ENCODE measurements around the gene CD27. TPM values are rescaled to one million over a fixed set of nuclear protein-coding genes. Genes with fewer than 3 reads are reported as not detected.
"Not testable (repeated sequence)": the region's sequence is repeated elsewhere in the genome, so short reads cannot be mapped to it uniquely, and the experiment has no call there.

Gene CD27
- total RNA-seq, 3 donors from 2014 or later, result 0.64 to 4.3 (median 2.6) TPM

GRCh38 chr12:6466184-6466573 lies 21.4 kb downstream of the CD27 start:
- TF ChIP-seq POLR2AphosphoS5 (IDR thresholded peaks at IDR 0.05) (no peak), CTCF (IDR thresholded peaks at IDR 0.05) (no peak)
- no peaks in the 10 kb centered on the region for H3K27me3 ChIP-seq
- no peak for DNase-seq (ENCODE audit: low spot score in 2 of 2)
- intact Hi-C loops (cut with DNase I; ENCODE audit: low total_unique reads), result no loop called here
- no peak overlapping the region for H3K27ac ChIP-seq
- H3K4me1 ChIP-seq, result no peaks in the 10 kb centered on the region
- no peaks in the 10 kb centered on the region for H3K9me3 ChIP-seq
- no peaks in the 10 kb centered on the region for H3K36me3 ChIP-seq
- no peak overlapping the region for H3K4me3 ChIP-seq

- H3K36me3 ChIP-seq; intact Hi-C loops (cut with DNase I; ENCODE audit: low total_unique reads); H3K4me1 ChIP-seq: not testable (repeated sequence)
These were observed 22.0 kb downstream of the CD27 start for GRCh38 chr12:6466751-6467150.

GRCh38 chr12:6467571-6468282 lies 23.0 kb downstream of the CD27 start:
- H3K4me1 ChIP-seq; H3K27ac ChIP-seq; DNase-seq (ENCODE audit: low spot score in 2 of 2); H3K36me3 ChIP-seq; intact Hi-C loops (cut with DNase I; ENCODE audit: low total_unique reads); H3K4me3 ChIP-seq; H3K9me3 ChIP-seq; H3K27me3 ChIP-seq: not testable (repeated sequence)

More at GRCh38 chr12:6466751-6467150, 22.0 kb downstream of the CD27 start:
- H3K27ac ChIP-seq; H3K27me3 ChIP-seq; H3K9me3 ChIP-seq; H3K4me3 ChIP-seq; DNase-seq (ENCODE audit: low spot score in 2 of 2): not testable (repeated sequence)

GRCh38 chr12:6468283-6468575 lies 23.5 kb downstream of the CD27 start:
- H3K27me3 ChIP-seq, result no peaks in the 10 kb centered on the region
- no peak overlapping the region for H3K27ac ChIP-seq
- no peaks in the 10 kb centered on the region for H3K4me1 ChIP-seq
- TF ChIP-seq POLR2AphosphoS5 (IDR thresholded peaks at IDR 0.05) (no peak), POLR2A (IDR thresholded peaks at IDR 0.05) (no peak), CTCF (IDR thresholded peaks at IDR 0.05) (no peak)
- DNase-seq (ENCODE audit: low spot score in 2 of 2), result no peak
- intact Hi-C loops (cut with DNase I; ENCODE audit: low total_unique reads), result no loop called here
- no peaks in the 10 kb centered on the region for H3K9me3 ChIP-seq
- no peaks in the 10 kb centered on the region for H3K36me3 ChIP-seq
- H3K4me3 ChIP-seq, result no peak overlapping the region

GRCh38 chr12:6469092-6469491 lies 24.3 kb downstream of the CD27 start:
- H3K27me3 ChIP-seq, result no peaks in the 10 kb centered on the region
- intact Hi-C loops (cut with DNase I; ENCODE audit: low total_unique reads), result no loop called here
- no peaks in the 10 kb centered on the region for H3K9me3 ChIP-seq
- no peak for DNase-seq (ENCODE audit: low spot score in 2 of 2)
- H3K27ac ChIP-seq, result no peak overlapping the region
- no peaks in the 10 kb centered on the region for H3K36me3 ChIP-seq
- TF ChIP-seq POLR2A (IDR thresholded peaks at IDR 0.05) (no peak), CTCF (IDR thresholded peaks at IDR 0.05) (no peak), POLR2AphosphoS5 (IDR thresholded peaks at IDR 0.05) (no peak)
- peak overlapping the region in 2 of 3 donors; percentile 74 to 79 for H3K4me3 ChIP-seq
- no peaks in the 10 kb centered on the region for H3K4me1 ChIP-seq

GRCh38 chr12:6469609-6470374 lies 25.0 kb downstream of the CD27 start:
- no peak for DNase-seq (ENCODE audit: low spot score in 2 of 2)
- intact Hi-C loops (cut with DNase I; ENCODE audit: low total_unique reads), result no loop called here
- Histone ChIP-seq H3K4me1 (no peaks in the 10 kb centered on the region), H3K9me3 (no peaks in the 10 kb centered on the region), H3K4me3 (peak overlapping the region; percentile 68 to 79 (median 74)), H3K36me3 (no peaks in the 10 kb centered on the region), H3K27me3 (no peaks in the 10 kb centered on the region), H3K27ac (peak overlapping the region; percentile 85 to 86)
- TF ChIP-seq POLR2A (IDR thresholded peaks at IDR 0.05), result no peak
- no peak for TF ChIP-seq CTCF (IDR thresholded peaks at IDR 0.05)
- no peak for TF ChIP-seq POLR2AphosphoS5 (IDR thresholded peaks at IDR 0.05)
